GM12801 (cell line): ENCODE data around the gene CAPN13.

Source experiments
- CTCF ChIP-seq: IDR thresholded peaks from one replicate; pipeline ENCODE4 v1.5.1; 2011; ENCODE audit warnings: control low read depth; ENCODE audit not compliant: insufficient read length; ENCODE audit errors: extremely low read depth

Gene CAPN13

DNA sequence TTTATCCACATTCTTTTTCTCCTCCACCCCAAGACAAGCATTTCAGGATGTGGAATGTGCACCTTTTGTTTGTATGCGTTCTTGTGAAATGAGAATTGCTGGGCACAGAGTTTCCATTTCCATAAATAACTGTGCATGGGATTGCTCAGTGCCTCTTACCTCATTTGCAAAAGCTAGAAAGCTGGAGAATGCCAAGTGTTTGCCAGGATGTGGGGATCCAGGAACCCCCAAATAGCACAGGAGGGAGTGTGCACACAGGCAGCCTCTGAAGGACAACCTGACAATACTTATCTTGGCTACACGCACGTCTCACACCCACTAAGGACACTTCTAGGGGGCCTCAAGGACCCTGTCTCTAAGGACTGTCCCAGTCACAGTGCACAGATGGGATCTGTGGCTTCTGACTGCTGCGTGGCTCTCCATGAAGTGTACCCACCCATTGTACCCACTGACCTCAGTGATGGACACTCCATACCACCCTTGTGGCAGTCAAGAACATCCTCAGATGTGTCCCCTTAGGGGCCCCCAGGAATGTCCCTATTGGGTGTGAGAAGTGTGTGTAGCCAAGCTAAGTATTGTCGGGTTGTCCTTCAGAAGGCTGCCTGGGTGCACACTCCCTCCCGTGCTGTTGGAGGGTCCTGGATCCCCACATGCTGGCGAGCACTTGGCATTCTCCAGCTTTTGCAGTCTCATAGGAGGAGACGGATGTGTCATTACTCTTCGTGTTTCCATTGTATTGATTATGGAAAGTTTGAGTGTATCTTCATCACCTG lies 38.4 kb downstream of the CAPN13 start:
- no peak for TF ChIP-seq CTCF

- no peak for TF ChIP-seq CTCF
Measured at GRCh38 chr2:30768036-30768686, 39.1 kb downstream of the CAPN13 start.

GRCh38 chr2:30766666-30767065 lies 40.6 kb downstream of the CAPN13 start:
- no peak for TF ChIP-seq CTCF

DNA sequence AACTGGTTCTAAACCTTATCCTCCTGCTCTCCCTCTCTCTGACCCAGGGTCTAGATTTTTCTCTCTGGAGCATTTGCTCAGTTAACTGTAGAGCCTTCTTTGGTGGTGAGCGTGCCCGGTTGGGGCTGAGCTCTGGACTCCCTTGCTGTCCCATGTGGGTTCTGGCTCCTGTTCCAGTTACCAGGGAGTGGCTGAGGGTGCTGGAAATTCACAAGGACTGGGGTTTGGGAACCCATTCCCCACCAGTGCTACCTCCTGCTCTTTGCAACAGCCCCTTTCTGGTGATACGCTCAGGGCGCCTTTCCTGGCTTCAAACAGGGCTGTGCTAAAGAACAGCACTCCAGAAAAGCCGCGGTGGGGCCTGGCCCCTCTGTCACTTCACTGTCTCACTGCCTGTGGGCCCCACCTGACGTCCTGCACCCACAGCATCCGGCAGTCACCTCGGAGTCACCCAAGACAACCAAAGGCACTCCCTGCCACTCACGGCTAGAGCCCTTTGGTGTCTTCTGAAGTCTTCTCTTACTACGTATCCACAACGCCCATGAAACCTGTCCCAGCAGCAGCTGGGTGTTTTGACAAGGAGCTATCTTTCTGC lies 41.3 kb downstream of the CAPN13 start:
- TF ChIP-seq CTCF = no peak

DNA sequence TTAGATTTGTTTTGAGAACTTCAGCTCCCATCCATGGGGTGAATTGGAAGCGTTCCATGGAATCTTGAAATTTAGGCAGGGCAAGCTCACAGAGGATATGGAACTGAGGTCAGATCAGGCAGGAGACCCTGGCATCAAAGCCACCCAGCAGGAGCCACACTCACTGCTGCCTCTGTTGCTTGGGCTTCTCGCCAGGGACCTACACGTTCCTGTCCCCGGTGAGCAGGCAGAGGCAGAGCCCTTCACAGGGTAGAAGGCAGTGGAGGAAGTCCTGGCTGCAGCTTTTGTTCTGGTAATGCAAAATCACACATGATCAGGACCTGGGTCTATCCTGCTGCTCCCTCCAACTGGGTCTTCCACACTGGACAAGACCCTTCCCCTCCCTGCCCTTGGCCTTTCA lies 42.1 kb downstream of the CAPN13 start:
- no peak for TF ChIP-seq CTCF

DNA sequence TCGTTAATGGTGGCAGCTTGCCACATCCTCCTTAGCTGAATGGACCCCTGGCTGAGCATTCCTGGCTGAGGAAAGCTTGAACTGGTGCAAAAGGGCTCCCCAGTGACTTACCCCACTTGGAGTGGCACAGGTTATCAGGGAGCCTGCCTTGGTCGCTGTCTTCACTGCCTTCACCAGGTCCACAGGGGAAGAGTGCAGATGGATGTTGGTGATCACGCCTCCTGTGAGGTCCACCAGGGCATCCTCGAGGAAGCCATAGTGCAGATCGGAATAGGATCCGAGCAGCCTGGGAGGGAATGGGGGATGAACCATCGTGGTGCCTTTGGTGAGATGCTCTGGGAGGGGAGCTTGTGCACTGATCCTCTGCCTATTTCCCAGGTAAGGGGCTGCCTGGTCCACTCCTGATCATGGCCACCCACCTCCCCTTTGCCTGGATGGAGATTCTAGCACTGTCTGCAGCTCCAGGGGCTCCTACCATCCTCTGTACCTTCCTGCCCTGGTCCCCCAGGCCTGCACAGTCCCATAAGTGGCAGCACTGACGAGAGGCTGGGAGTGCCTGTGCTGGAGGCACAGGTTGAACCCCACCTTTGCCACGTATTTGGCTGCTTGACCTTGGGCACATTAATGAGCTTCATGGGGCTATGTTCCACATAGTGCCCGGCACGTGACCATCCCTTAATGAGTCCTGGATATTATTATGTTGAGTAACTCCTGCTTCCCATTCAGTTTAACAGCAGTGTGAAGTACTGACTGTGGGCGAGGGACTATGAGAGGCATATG lies 43.0 kb downstream of the CAPN13 start:
- no peak for TF ChIP-seq CTCF

GRCh38 chr2:30763151-30763660 lies 44.0 kb downstream of the CAPN13 start:
- no peak for TF ChIP-seq CTCF
